Omental fat pad (tissue), 4 donors: Measurements from ENCODE around the gene SP1. TPM values are rescaled to one million over a fixed set of nuclear protein-coding genes. Genes with fewer than 3 reads are reported as not detected.
A peak's percentile ranks its signal among the peaks of the same experiment; 100 is the strongest.
"Not testable (repeated sequence)": the region's sequence is repeated elsewhere in the genome, so short reads cannot be mapped to it uniquely, and the experiment has no call there.

Experiments
- ATAC-seq: fragments of 150-250 bp; one replicate; pipeline ENCODE4 v1.9.1; 2016; ENCODE audit warnings: mild to moderate bottlenecking, moderate library complexity; ENCODE audit not compliant: low FRiP score
- DNase-seq: peaks from one replicate; pipeline ENCODE4 v3.0.0-alpha.2; 2019; ENCODE audit warnings: low spot score
- total RNA-seq, 4 donors: library from RNA; depleted of rRNA; stranded (reverse); fragments of >200 nt; gene quantifications; one replicate each; pipeline ENCODE4 v1.1.0, GENCODE V29; 2016
- TF ChIP-seq, protein P1 (sequence below), 3 donors: fragments of 450-650 bp; IDR thresholded peaks; one replicate each; pipeline ENCODE4 v1.5.1; 2016 to 2017; ENCODE audit warnings: antibody characterized with exemption in 3 of 3, mild to moderate bottlenecking in 3 of 3, moderate library complexity in 2 of 3

Gene SP1
- total RNA-seq, 4 donors from 2014 or later, result 53.1 to 73.8 (median 62.2) TPM

DNA sequence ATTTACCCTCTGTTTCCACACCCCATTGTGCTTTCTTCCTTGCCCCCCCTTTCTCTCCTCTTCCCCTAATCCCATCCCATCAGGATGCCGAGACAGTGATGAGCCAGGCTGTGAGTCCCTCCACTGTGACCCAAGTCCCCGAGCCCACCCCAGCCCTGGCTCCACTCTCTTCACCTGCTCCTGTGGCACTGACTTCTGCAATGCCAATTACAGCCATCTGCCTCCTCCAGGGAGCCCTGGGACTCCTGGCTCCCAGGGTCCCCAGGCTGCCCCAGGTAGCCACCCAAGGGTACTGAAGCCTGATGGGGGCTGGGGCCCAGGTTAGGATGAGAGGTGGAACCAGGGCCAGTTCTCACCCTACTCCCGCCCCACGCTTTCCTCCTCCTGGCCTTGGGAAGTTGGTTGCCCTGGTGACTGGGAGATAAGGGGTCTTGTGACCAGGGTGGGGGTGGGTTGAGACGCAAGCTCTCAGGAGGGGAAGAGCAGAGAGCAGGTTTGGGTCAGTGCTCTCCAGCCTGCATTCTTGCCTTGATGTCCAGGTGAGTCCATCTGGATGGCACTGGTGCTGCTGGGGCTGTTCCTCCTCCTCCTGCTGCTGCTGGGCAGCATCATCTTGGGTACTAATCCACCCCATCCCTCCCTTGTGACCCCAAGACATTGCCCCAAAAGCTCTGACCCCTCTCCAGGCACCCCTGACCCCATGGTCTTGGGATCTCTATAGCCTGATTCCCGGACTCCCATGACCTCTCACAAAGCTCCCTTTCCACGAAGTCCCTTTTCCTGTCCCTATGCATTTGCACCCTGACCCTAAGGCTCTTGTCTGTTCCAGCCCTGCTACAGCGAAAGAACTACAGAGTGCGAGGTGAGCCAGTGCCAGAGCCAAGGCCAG, 44.9 kb downstream of the SP1 start:
- TF ChIP-seq, protein P1, sequence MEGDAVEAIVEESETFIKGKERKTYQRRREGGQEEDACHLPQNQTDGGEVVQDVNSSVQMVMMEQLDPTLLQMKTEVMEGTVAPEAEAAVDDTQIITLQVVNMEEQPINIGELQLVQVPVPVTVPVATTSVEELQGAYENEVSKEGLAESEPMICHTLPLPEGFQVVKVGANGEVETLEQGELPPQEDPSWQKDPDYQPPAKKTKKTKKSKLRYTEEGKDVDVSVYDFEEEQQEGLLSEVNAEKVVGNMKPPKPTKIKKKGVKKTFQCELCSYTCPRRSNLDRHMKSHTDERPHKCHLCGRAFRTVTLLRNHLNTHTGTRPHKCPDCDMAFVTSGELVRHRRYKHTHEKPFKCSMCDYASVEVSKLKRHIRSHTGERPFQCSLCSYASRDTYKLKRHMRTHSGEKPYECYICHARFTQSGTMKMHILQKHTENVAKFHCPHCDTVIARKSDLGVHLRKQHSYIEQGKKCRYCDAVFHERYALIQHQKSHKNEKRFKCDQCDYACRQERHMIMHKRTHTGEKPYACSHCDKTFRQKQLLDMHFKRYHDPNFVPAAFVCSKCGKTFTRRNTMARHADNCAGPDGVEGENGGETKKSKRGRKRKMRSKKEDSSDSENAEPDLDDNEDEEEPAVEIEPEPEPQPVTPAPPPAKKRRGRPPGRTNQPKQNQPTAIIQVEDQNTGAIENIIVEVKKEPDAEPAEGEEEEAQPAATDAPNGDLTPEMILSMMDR (IDR thresholded peaks at IDR 0.05), result no peak
- no peak for DNase-seq
- no peak for ATAC-seq

GRCh38 chr12:53425515-53426150, 45.7 kb downstream of the SP1 start:
- DNase-seq (no peak), ATAC-seq (no peak)
- TF ChIP-seq, protein P1 (IDR thresholded peaks at IDR 0.05), result no peak

- DNase-seq, result no peak
- TF ChIP-seq, protein P1 (IDR thresholded peaks at IDR 0.05), result no peak
- peak; percentile 90 for ATAC-seq
Observed at GRCh38 chr12:53427905-53428594, 48.1 kb downstream of the SP1 start.

DNA sequence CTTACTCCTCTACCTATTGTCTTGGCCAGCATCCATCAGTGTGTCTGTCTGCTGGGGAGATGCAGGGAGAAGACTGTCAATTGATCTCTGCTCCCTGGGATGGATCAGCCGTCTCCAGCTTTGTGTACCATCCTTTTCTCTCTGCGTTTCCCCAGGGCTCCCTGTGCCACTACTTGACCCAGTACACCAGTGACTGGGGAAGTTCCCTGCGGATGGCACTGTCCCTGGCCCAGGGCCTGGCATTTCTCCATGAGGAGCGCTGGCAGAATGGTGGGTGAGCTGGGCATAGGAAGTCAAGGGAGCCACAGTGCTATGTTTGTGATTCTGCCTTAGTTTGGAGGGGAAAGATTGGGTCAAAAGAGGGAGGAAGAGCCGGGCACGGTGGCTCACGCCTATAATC, 48.8 kb downstream of the SP1 start:
- ATAC-seq (no peak), DNase-seq (no peak)
- TF ChIP-seq, protein P1 (IDR thresholded peaks at IDR 0.05), result no peak

- DNase-seq, result no peak
- ATAC-seq, result no peak
- TF ChIP-seq, protein P1 (IDR thresholded peaks at IDR 0.05), result no peak
Observed at GRCh38 chr12:53430116-53430515, 50.1 kb downstream of the SP1 start.

GRCh38 chr12:53431187-53431586, 51.2 kb downstream of the SP1 start:
- no peak for ATAC-seq
- TF ChIP-seq, protein P1 (IDR thresholded peaks at IDR 0.05), result no peak
- no peak for DNase-seq

GRCh38 chr12:53435326-53435725, 55.4 kb downstream of the SP1 start:
- not testable (repeated sequence) for ATAC-seq, DNase-seq

DNA sequence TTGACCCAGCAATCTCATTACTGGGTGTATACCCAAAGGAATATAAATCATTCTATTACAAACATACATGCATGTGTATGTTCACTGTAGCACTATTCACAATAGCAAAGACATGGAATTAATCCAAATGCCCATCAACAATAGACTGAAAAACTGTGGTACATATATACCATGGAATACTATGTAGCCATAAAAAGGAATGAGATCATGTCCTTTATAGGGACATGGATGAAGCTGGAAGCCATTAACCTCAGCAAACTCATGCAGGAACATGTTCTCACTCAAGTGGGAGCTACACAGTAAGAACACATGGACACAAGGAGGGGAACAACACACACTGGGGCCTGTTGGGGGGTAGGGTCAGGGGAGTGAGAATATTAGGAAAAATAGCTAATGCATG, 59.6 kb downstream of the SP1 start:
- not testable (repeated sequence) for ATAC-seq, DNase-seq
